Endodermal cell (in vitro differentiated cells): ENCODE data around the gene TMEM213. TPM values are rescaled to one million over a fixed set of nuclear protein-coding genes. Genes with fewer than 3 reads are reported as not detected.
A peak's percentile ranks its signal among the peaks of the same experiment; 100 is the strongest.

Source experiments
- DNase-seq: peaks from one replicate; pipeline ENCODE4 v3.0.0-alpha.2; 2017
- H3K27ac ChIP-seq: 2 replicates; pipeline ENCODE4 v1.5.1; 2013; ENCODE audit warnings: mild to moderate bottlenecking, low read depth, low read length, moderate library complexity
- H3K27me3 ChIP-seq: 2 replicates; pipeline ENCODE4 v1.6.1; 2013; ENCODE audit warnings: mild to moderate bottlenecking, low read length, moderate library complexity; ENCODE audit not compliant: insufficient read depth, control insufficient read depth, poor library complexity, severe bottlenecking
- H3K36me3 ChIP-seq: 2 replicates; pipeline ENCODE4 v1.7.0; 2013; ENCODE audit warnings: mild to moderate bottlenecking, low read length, moderate library complexity; ENCODE audit not compliant: control insufficient read depth, insufficient read depth
- H3K4me1 ChIP-seq: one replicate; pipeline ENCODE4 v1.7.0; 2013; ENCODE audit warnings: low read length; ENCODE audit not compliant: control insufficient read depth, insufficient read depth
- H3K4me3 ChIP-seq: 2 replicates; pipeline ENCODE4 v1.5.1; 2013; ENCODE audit warnings: mild to moderate bottlenecking, low read length, moderate library complexity
- H3K9ac ChIP-seq: 2 replicates; pipeline ENCODE4 v1.6.1; 2013; ENCODE audit warnings: mild to moderate bottlenecking, low read length, moderate library complexity; ENCODE audit not compliant: poor library complexity, severe bottlenecking; ENCODE audit errors: extremely low read depth
- H3K9me3 ChIP-seq: 2 replicates; pipeline ENCODE4 v1.6.1; 2013; ENCODE audit warnings: mild to moderate bottlenecking, low read length, moderate library complexity; ENCODE audit not compliant: control insufficient read depth
- H3K27ac Mint-ChIP-seq: 2 replicates; pipeline ENCODE4 v1.8.0; 2020; ENCODE audit warnings: mixed read lengths
- H3K27me3 Mint-ChIP-seq: 2 replicates; pipeline ENCODE4 v1.8.0; 2021; ENCODE audit warnings: mild to moderate bottlenecking, mixed read lengths; ENCODE audit not compliant: insufficient read depth
- H3K36me3 Mint-ChIP-seq: 2 replicates; pipeline ENCODE4 v1.8.0; 2020; ENCODE audit warnings: low read depth, mixed read lengths
- H3K4me1 Mint-ChIP-seq: 2 replicates; pipeline ENCODE4 v1.8.0; 2020; ENCODE audit warnings: mixed read lengths
- H3K4me3 Mint-ChIP-seq: 2 replicates; pipeline ENCODE4 v1.8.0; 2020; ENCODE audit warnings: mild to moderate bottlenecking, moderate library complexity, mixed read lengths
- H3K9me3 Mint-ChIP-seq: 2 replicates; pipeline ENCODE4 v1.8.0; 2020; ENCODE audit warnings: mild to moderate bottlenecking, mixed read lengths
- CTCF ChIP-seq: fragments of 200-600 bp; sonication (generic); conservative IDR thresholded peaks from 2 replicates; pipeline ENCODE4 v1.5.0; 2021; ENCODE audit warnings: antibody characterized with exemption, mild to moderate bottlenecking
- WGBS, 2 experiments: methylation state at CpG; one replicate each; pipeline versions ENCODE4 v1.1.5 to v1.1.7; 2013; ENCODE audit warnings: missing lambda C conversion rate in 2 of 2, mixed read lengths in 1 of 2; ENCODE audit not compliant: insufficient coverage in 1 of 2, insufficient read length in 1 of 2; 5-methylcytosine and 5-hydroxymethylcytosine counted together
- total RNA-seq, 2 donors: library from RNA; stranded (reverse); fragmentation: NEBNext Ultra II Directional in 1 of 2; extraction: Animal tissue kit (Norgen Biotek cat#: 25700) in 1 of 2; gene quantifications; 2 replicates in 1 of 2; 3 replicates in 1 of 2; pipeline ENCODE4 v1.2.1, GENCODE V29; 2021

Gene TMEM213
- total RNA-seq, 2 donors from 2014 or later = not detected

- WGBS, 2 experiments = 80 to 90% methylated on average over 10 to 12 of the region's 12 CpGs
- Mint-ChIP-seq H3K36me3 (peaks cover 57% of the 10 kb centered on the region), H3K4me3 (no peak overlapping the region), H3K27ac (peak overlapping the region; percentile 44), H3K9me3 (no peaks in the 10 kb centered on the region), H3K4me1 (no peaks in the 10 kb centered on the region), H3K27me3 (no peaks in the 10 kb centered on the region)
- no peak for TF ChIP-seq CTCF
- no peak overlapping the region for H3K9ac ChIP-seq
- no peaks in the 10 kb centered on the region for H3K4me1 ChIP-seq
- no peak overlapping the region for H3K4me3 ChIP-seq
- H3K9me3 ChIP-seq = no peaks in the 10 kb centered on the region
- peak overlapping the region; percentile 8 for H3K27ac ChIP-seq
- peak; percentile 81 for DNase-seq
- peaks cover 14% of the 10 kb centered on the region for H3K36me3 ChIP-seq
- H3K27me3 ChIP-seq = no peaks in the 10 kb centered on the region
These were observed 44.3 kb downstream of the TMEM213 start for GRCh38 chr7:138842111-138842510.

- Histone ChIP-seq H3K9ac (no peak overlapping the region), H3K27me3 (no peaks in the 10 kb centered on the region), H3K27ac (no peak overlapping the region), H3K9me3 (no peaks in the 10 kb centered on the region), H3K4me3 (no peak overlapping the region), H3K4me1 (no peaks in the 10 kb centered on the region), H3K36me3 (peaks cover 16% of the 10 kb centered on the region)
- Mint-ChIP-seq H3K9me3 (no peaks in the 10 kb centered on the region), H3K4me3 (no peak overlapping the region), H3K27me3 (no peaks in the 10 kb centered on the region), H3K36me3 (peaks cover 52% of the 10 kb centered on the region), H3K27ac (no peak overlapping the region), H3K4me1 (no peaks in the 10 kb centered on the region)
- no peak for TF ChIP-seq CTCF
- peak; percentile 59 for DNase-seq
- WGBS, 2 experiments = 88 to 94% methylated on average over 14 to 20 of the region's 20 CpGs
These were observed 46.1 kb downstream of the TMEM213 start for GRCh38 chr7:138843632-138844580.

- TF ChIP-seq CTCF = no peak
- H3K27ac Mint-ChIP-seq = no peak overlapping the region
- Histone ChIP-seq H3K4me1 (no peaks in the 10 kb centered on the region), H3K27me3 (no peaks in the 10 kb centered on the region), H3K9ac (no peak overlapping the region), H3K36me3 (peaks cover 29% of the 10 kb centered on the region), H3K4me3 (no peak overlapping the region), H3K27ac (no peak overlapping the region), H3K9me3 (peaks cover 10% of the 10 kb centered on the region)
- peak; percentile 10 for DNase-seq
- no peak overlapping the region for H3K4me3 Mint-ChIP-seq
- peaks cover 10% of the 10 kb centered on the region for H3K9me3 Mint-ChIP-seq
- peaks cover 54% of the 10 kb centered on the region for H3K36me3 Mint-ChIP-seq
- H3K27me3 Mint-ChIP-seq = no peaks in the 10 kb centered on the region
- WGBS, 2 experiments = 94 to 100% methylated on average over 1 to 2 of the region's 2 CpGs
- H3K4me1 Mint-ChIP-seq = no peaks in the 10 kb centered on the region
These were observed 47.9 kb downstream of the TMEM213 start for GRCh38 chr7:138845711-138846110.
